Measurements from ENCODE around the gene IGF1.

IGF1 gene

GRCh38 chr12:102480406-102480805, at the start of gene IGF1:
TSS of gene IGF1 (minus strand) at chr12:102480563. CDS start at chr12:102480381, 182 bp downstream.
- DNase-seq, result no peak

- no peak for DNase-seq
Measured at GRCh38 chr12:102528111-102528510, 47.7 kb upstream of the IGF1 start.

GRCh38 chr12:102527171-102527720, 46.9 kb upstream of the IGF1 start:
- DNase-seq, result no peak

- DNase-seq, result no peak
Measured at GRCh38 chr12:102526656-102527055, 46.3 kb upstream of the IGF1 start.

- DNase-seq, result no peak
Measured at GRCh38 chr12:102522768-102523167, 42.4 kb upstream of the IGF1 start.

- DNase-seq, result no peak
Measured at GRCh38 chr12:102521662-102522277, 41.4 kb upstream of the IGF1 start.

GRCh38 chr12:102518871-102519270, 38.5 kb upstream of the IGF1 start:
- no peak for DNase-seq

- DNase-seq, result no peak
Measured at GRCh38 chr12:102514696-102515095, 34.3 kb upstream of the IGF1 start.

GRCh38 chr12:102513739-102514138, 33.4 kb upstream of the IGF1 start:
- DNase-seq, result no peak

GRCh38 chr12:102513272-102513671, 32.9 kb upstream of the IGF1 start:
- no peak for DNase-seq

GRCh38 chr12:102512523-102512922, 32.2 kb upstream of the IGF1 start:
- DNase-seq, result no peak

- DNase-seq, result no peak
Measured at GRCh38 chr12:102511575-102511974, 31.2 kb upstream of the IGF1 start.

GRCh38 chr12:102510463-102510862, 30.1 kb upstream of the IGF1 start:
- no peak for DNase-seq

GRCh38 chr12:102510031-102510430, 29.7 kb upstream of the IGF1 start:
- no peak for DNase-seq

GRCh38 chr12:102509123-102509626, 28.8 kb upstream of the IGF1 start:
- DNase-seq, result no peak

- DNase-seq, result no peak
Measured at GRCh38 chr12:102508052-102508451, 27.7 kb upstream of the IGF1 start.

- DNase-seq, result no peak
Measured at GRCh38 chr12:102507301-102507700, 26.9 kb upstream of the IGF1 start.

GRCh38 chr12:102504871-102505270, 24.5 kb upstream of the IGF1 start:
- DNase-seq, result no peak

GRCh38 chr12:102504280-102504679, 23.9 kb upstream of the IGF1 start:
- DNase-seq, result no peak

GRCh38 chr12:102503831-102504230, 23.5 kb upstream of the IGF1 start:
- DNase-seq, result no peak

- no peak for DNase-seq
Measured at GRCh38 chr12:102503056-102503681, 22.8 kb upstream of the IGF1 start.

- DNase-seq, result no peak
Measured at GRCh38 chr12:102501773-102502172, 21.4 kb upstream of the IGF1 start.

GRCh38 chr12:102498471-102498870, 18.1 kb upstream of the IGF1 start:
- no peak for DNase-seq

GRCh38 chr12:102497743-102498142, 17.4 kb upstream of the IGF1 start:
- no peak for DNase-seq
